Transverse colon (tissue), 4 donors: ENCODE results near the gene ABHD16A. TPM values are rescaled to one million over a fixed set of nuclear protein-coding genes. Genes with fewer than 3 reads are reported as not detected.

Source experiments
- DNase-seq: peaks from one replicate; pipeline ENCODE4 v3.0.0-alpha.2; 2019
- H3K27ac ChIP-seq, 4 donors: fragments of 200-600 bp; sonication (generic); 2 replicates each; pipeline ENCODE4 v1.5.1; 2016 to 2018; ENCODE audit warnings: inconsistent platforms in 4 of 4
- H3K27me3 ChIP-seq: fragments of 200-600 bp; sonication (generic); 2 replicates; pipeline ENCODE4 v1.5.1; 2017; ENCODE audit warnings: inconsistent platforms
- H3K36me3 ChIP-seq, 4 donors: fragments of 200-600 bp; sonication (generic); 2 replicates each; pipeline ENCODE4 v1.5.1; 2017 to 2019; ENCODE audit warnings: inconsistent platforms in 4 of 4
- H3K4me1 ChIP-seq, 4 donors: fragments of 200-600 bp; sonication (generic); 2 replicates each; pipeline ENCODE4 v1.5.1; 2017 to 2020; ENCODE audit warnings: inconsistent platforms in 4 of 4
- H3K4me3 ChIP-seq, 4 donors: fragments of 200-600 bp; sonication (generic); 1 replicate in 1 of 4; 2 replicates in 3 of 4; pipeline versions ENCODE4 v1.5.1 to v1.6.1; 2017 to 2019; ENCODE audit warnings: inconsistent platforms in 4 of 4
- H3K9me3 ChIP-seq, 2 donors: fragments of 200-600 bp; sonication (generic); 2 replicates each; pipeline ENCODE4 v1.5.1; 2017 to 2019; ENCODE audit warnings: inconsistent platforms in 2 of 2
- EP300 ChIP-seq: sonication (generic); formaldehyde crosslinking; IDR thresholded peaks from one replicate; pipeline ENCODE4 v1.6.1; 2017; ENCODE audit warnings: antibody characterized with exemption, low read depth
- POLR2A ChIP-seq: fragments of 450-650 bp; IDR thresholded peaks from one replicate; pipeline ENCODE4 v1.6.1; 2016; ENCODE audit warnings: antibody characterized with exemption, mild to moderate bottlenecking, moderate library complexity
- POLR2AphosphoS5 ChIP-seq, 3 donors: sonication (generic); formaldehyde crosslinking; IDR thresholded peaks; one replicate each; pipeline ENCODE4 v1.6.1; 2016; ENCODE audit warnings: antibody characterized with exemption in 3 of 3
- WGBS, 2 donors: methylation state at CpG; one replicate each; pipeline ENCODE4 v1.1.5; 2018; ENCODE audit warnings: low coverage in 1 of 2; 5-methylcytosine and 5-hydroxymethylcytosine counted together
- in situ Hi-C, 4 donors: fragments of 200-750 bp; cut with MboI; loops; one replicate each; pipeline versions ENCODE4 v1.15.0 to v1.15.1; 2017; ENCODE audit warnings: low sequenced_read_pairs in 3 of 4, low pct_ligation_motif_present in 1 of 4, low pct_unique_long_range_greater_than_20kb in 1 of 4
- intact Hi-C: fragments of 100-400 bp; cut with DNase I; formaldehyde crosslinking; loops from one replicate; pipeline ENCODE4 v1.15.1; 2023; ENCODE audit warnings: low total_unique reads
- small RNA-seq, 4 donors: library from RNA; depleted of rRNA; stranded (forward); fragments of <200 nt; gene quantifications; one replicate each; pipeline ENCODE3, GENCODE V24; 2016
- total RNA-seq, 4 donors: library from RNA; depleted of rRNA; stranded (reverse); fragments of >200 nt; gene quantifications; one replicate each; pipeline ENCODE4 v1.1.0, GENCODE V29; 2016
- TF ChIP-seq, protein P1 (sequence below), 5 experiments: fragments of 200-600 bp in 3 of 5; fragments of 450-650 bp in 2 of 5; sonication (generic) in 3 of 5; IDR thresholded peaks; 1 replicate in 2 of 5; 2 replicates in 3 of 5; pipeline ENCODE4 v1.5.1; 2016 to 2017; ENCODE audit warnings: antibody characterized with exemption in 5 of 5, inconsistent platforms in 3 of 5, mild to moderate bottlenecking in 2 of 5, moderate library complexity in 1 of 5

Gene ABHD16A
- total RNA-seq, 4 donors from 2014 or later = 45.4 to 72.8 (median 67.4) TPM

DNA sequence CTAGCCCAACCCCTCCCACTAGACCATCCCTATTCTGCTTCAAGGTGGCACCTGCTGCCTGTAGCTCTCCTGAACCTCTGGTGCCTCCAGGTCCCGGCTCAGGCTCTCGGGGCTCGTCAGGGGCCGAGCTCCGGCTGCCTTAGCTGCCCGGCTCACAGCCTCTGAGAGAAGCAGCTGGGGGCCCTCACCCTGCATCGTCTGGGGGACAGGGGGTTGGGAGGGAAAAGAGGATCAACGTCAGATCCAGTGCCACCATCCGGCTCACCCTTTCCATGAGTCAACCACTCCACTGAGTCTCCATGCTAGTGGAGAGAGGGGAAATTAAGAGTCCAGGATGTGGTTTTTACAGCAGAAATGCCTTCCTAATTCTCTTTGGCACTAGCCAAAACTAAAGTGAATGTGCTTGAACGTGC lies 63.7 kb downstream of the ABHD16A start:
- Histone ChIP-seq H3K4me3 (no peak overlapping the region), H3K4me1 (no peaks in the 10 kb centered on the region), H3K27me3 (no peaks in the 10 kb centered on the region), H3K36me3 (peaks cover 0 to 83% (median 41%) of the 10 kb centered on the region in 4 donors), H3K9me3 (no peaks in the 10 kb centered on the region), H3K27ac (no peak overlapping the region)
- intact Hi-C loops = no loop called here
- in situ Hi-C loops = no loop called here
- DNase-seq = no peak
- 78 to 81% methylated on average over 5 to 10 of the region's 10 CpGs for WGBS, 2 donors
- TF ChIP-seq POLR2AphosphoS5 (IDR thresholded peaks at IDR 0.05) (no peak), POLR2A (no peak), EP300 (no peak)
- TF ChIP-seq, protein P1, sequence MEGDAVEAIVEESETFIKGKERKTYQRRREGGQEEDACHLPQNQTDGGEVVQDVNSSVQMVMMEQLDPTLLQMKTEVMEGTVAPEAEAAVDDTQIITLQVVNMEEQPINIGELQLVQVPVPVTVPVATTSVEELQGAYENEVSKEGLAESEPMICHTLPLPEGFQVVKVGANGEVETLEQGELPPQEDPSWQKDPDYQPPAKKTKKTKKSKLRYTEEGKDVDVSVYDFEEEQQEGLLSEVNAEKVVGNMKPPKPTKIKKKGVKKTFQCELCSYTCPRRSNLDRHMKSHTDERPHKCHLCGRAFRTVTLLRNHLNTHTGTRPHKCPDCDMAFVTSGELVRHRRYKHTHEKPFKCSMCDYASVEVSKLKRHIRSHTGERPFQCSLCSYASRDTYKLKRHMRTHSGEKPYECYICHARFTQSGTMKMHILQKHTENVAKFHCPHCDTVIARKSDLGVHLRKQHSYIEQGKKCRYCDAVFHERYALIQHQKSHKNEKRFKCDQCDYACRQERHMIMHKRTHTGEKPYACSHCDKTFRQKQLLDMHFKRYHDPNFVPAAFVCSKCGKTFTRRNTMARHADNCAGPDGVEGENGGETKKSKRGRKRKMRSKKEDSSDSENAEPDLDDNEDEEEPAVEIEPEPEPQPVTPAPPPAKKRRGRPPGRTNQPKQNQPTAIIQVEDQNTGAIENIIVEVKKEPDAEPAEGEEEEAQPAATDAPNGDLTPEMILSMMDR (IDR thresholded peaks at IDR 0.05) = no peak

DNA sequence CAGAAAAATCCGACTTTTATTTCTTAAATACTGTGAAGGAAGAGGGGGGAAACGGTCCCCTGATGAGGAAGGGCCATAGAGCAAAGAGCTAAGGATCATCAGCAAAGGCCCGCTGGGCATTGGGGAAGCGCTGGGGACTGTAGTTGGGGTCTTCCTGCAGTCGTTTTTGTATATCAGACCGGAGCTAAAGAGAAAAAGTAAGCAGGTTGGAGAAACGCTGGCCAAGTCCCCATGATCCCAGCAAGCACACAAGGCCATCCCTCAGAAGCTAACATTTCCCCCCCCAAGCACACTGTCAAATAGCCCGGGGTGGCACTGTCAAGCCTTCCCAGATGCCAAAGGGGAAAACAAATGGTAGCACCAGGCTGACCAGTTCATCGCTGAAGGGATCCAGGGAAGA lies 64.1 kb downstream of the ABHD16A start:
- Histone ChIP-seq H3K27me3 (no peaks in the 10 kb centered on the region), H3K4me1 (no peaks in the 10 kb centered on the region), H3K36me3 (peaks cover 0 to 83% (median 42%) of the 10 kb centered on the region in 4 donors), H3K27ac (no peak overlapping the region), H3K4me3 (no peak overlapping the region), H3K9me3 (no peaks in the 10 kb centered on the region)
- intact Hi-C loops (no loop called here), in situ Hi-C loops (no loop called here)
- 75 to 93% methylated on average over 3 to 9 of the region's 9 CpGs for WGBS, 2 donors
- DNase-seq = no peak
- TF ChIP-seq, protein P1 (IDR thresholded peaks at IDR 0.05) = no peak
- TF ChIP-seq POLR2A (no peak), POLR2AphosphoS5 (IDR thresholded peaks at IDR 0.05) (no peak), EP300 (no peak)

Small RNAs within 50 kb of the gene (small RNA-seq; reads per million reads assigned to genes)
- gene LY6G6D (0 reads per million in 4 donors), gene MIR4646 (0 to 0.55 (median 0.32) reads per million in 4 donors), gene RF00019 (0 reads per million in 4 donors)

Other genes with a start within 250 kb of the ABHD16A start
- gene MICB, start 205.2 kb downstream of the ABHD16A start, total RNA-seq = 1 to 10 TPM; 1.4 to 9.7 (median 4.0) TPM
- gene MCCD1, start 174.4 kb downstream of the ABHD16A start, total RNA-seq = not detected
- 100 to 1,000 TPM; 147 to 519 (median 271) TPM for gene DDX39B, start 161.3 kb downstream of the ABHD16A start, total RNA-seq
- under 1 TPM in 2 of 4 donors, not detected in 2; 0.82 to 0.95 TPM for gene ATP6V1G2, start 156.7 kb downstream of the ABHD16A start, total RNA-seq
- gene NFKBIL1, start 155.7 kb downstream of the ABHD16A start, total RNA-seq = 10 to 100 TPM; 13.7 to 29.5 (median 22.9) TPM
- not detected for gene LTA, start 131.0 kb downstream of the ABHD16A start, total RNA-seq
- gene TNF, start 127.8 kb downstream of the ABHD16A start, total RNA-seq = 1 to 10 TPM in 1 of 4 donors, under 1 TPM in 1, not detected in 2; 0.41 to 1.1 TPM
- 10 to 100 TPM in 1 of 4 donors, 1 to 10 TPM in 1, not detected in 2; 7.6 to 34.8 TPM for gene LTB, start 120.9 kb downstream of the ABHD16A start, total RNA-seq
- 1 to 10 TPM in 3 of 4 donors, not detected in 1; 1.1 to 7.6 (median 1.9) TPM for gene LST1, start 117.0 kb downstream of the ABHD16A start, total RNA-seq
- gene NCR3, start 110.3 kb downstream of the ABHD16A start, total RNA-seq = not detected
- gene AIF1, start 88.1 kb downstream of the ABHD16A start, total RNA-seq = 10 to 100 TPM in 2 of 4 donors, 1 to 10 TPM in 1, not detected in 1; 9.4 to 19.5 (median 17.3) TPM
- 100 to 1,000 TPM in 1 of 4 donors, 10 to 100 TPM in 3; 63.9 to 138 (median 85.8) TPM for gene PRRC2A, start 82.6 kb downstream of the ABHD16A start, total RNA-seq
- gene BAG6, start 50.7 kb downstream of the ABHD16A start, total RNA-seq = 100 to 1,000 TPM; 221 to 310 (median 231) TPM
- 1 to 10 TPM in 2 of 4 donors, not detected in 2; 2.2 to 5.5 TPM for gene APOM, start 47.4 kb downstream of the ABHD16A start, total RNA-seq
- 10 to 100 TPM; 18.7 to 45.7 (median 25.2) TPM for gene C6orf47, start 42.5 kb downstream of the ABHD16A start, total RNA-seq
- gene GPANK1, start 38.3 kb downstream of the ABHD16A start, total RNA-seq = 10 to 100 TPM in 3 of 4 donors, 1 to 10 TPM in 1; 2.4 to 32.9 (median 23.2) TPM
- gene CSNK2B, start 37.2 kb downstream of the ABHD16A start, total RNA-seq = 100 to 1,000 TPM; 182 to 231 (median 210) TPM
- 10 to 100 TPM in 2 of 4 donors, 1 to 10 TPM in 2; 2.4 to 21.3 (median 10.3) TPM for gene LY6G5B, start 33.3 kb downstream of the ABHD16A start, total RNA-seq
- 1 to 10 TPM in 1 of 4 donors, under 1 TPM in 1, not detected in 2; 0.95 to 2.2 TPM for gene LY6G5C, start 22.3 kb downstream of the ABHD16A start, total RNA-seq
- not detected for gene LY6G6F, start 3.5 kb upstream of the ABHD16A start, total RNA-seq
- gene LY6G6D, start 12.0 kb upstream of the ABHD16A start, total RNA-seq = not detected
- gene LY6G6C, start 18.4 kb upstream of the ABHD16A start, total RNA-seq = not detected
- gene MPIG6B, start 20.0 kb upstream of the ABHD16A start, total RNA-seq = under 1 TPM in 1 of 4 donors, not detected in 3; 0.16 TPM
- 100 to 1,000 TPM in 3 of 4 donors, 10 to 100 TPM in 1; 78.3 to 148 (median 107) TPM for gene DDAH2, start 26.0 kb upstream of the ABHD16A start, total RNA-seq
- gene CLIC1, start 33.2 kb upstream of the ABHD16A start, total RNA-seq = 100 to 1,000 TPM; 253 to 375 (median 362) TPM
- 100 to 1,000 TPM in 1 of 4 donors, 10 to 100 TPM in 3; 16.5 to 159 (median 43.9) TPM for gene MSH5, start 36.7 kb upstream of the ABHD16A start, total RNA-seq
- 10 to 100 TPM in 1 of 4 donors, 1 to 10 TPM in 1, not detected in 2; 3.3 to 11.1 TPM for gene SAPCD1, start 59.3 kb upstream of the ABHD16A start, total RNA-seq
- gene VWA7, start 74.0 kb upstream of the ABHD16A start, total RNA-seq = 10 to 100 TPM in 2 of 4 donors, 1 to 10 TPM in 2; 7.6 to 22.1 (median 9.6) TPM
- gene VARS1, start 92.4 kb upstream of the ABHD16A start, total RNA-seq = 10 to 100 TPM; 18.0 to 54.7 (median 31.1) TPM
- 10 to 100 TPM; 23.5 to 43.0 (median 34.8) TPM for gene LSM2, start 103.6 kb upstream of the ABHD16A start, total RNA-seq
- under 1 TPM in 2 of 4 donors, not detected in 2; 0.64 to 0.68 TPM for gene HSPA1L, start 112.0 kb upstream of the ABHD16A start, total RNA-seq
- 100 to 1,000 TPM; 192 to 247 (median 221) TPM for gene HSPA1A, start 112.2 kb upstream of the ABHD16A start, total RNA-seq
- 100 to 1,000 TPM; 104 to 471 (median 278) TPM for gene HSPA1B, start 124.4 kb upstream of the ABHD16A start, total RNA-seq
- 10 to 100 TPM; 21.1 to 88.7 (median 65.4) TPM for gene NEU1, start 159.5 kb upstream of the ABHD16A start, total RNA-seq
- 100 to 1,000 TPM; 149 to 734 (median 395) TPM for gene SLC44A4, start 175.7 kb upstream of the ABHD16A start, total RNA-seq
- 10 to 100 TPM; 25.9 to 33.3 (median 27.9) TPM for gene EHMT2, start 194.4 kb upstream of the ABHD16A start, total RNA-seq
- 1 to 10 TPM in 1 of 4 donors, under 1 TPM in 3; 0.14 to 1.3 (median 0.77) TPM for gene ZBTB12, start 198.8 kb upstream of the ABHD16A start, total RNA-seq
- gene C2, start 224.4 kb upstream of the ABHD16A start, total RNA-seq = 1 to 10 TPM; 4.6 to 9.4 (median 7.5) TPM
- gene CFB, start 242.8 kb upstream of the ABHD16A start, total RNA-seq = 10 to 100 TPM in 3 of 4 donors, 1 to 10 TPM in 1; 9.0 to 59.7 (median 39.6) TPM